ENCODE measurements around the gene SSBP2.

SSBP2 gene

DNA sequence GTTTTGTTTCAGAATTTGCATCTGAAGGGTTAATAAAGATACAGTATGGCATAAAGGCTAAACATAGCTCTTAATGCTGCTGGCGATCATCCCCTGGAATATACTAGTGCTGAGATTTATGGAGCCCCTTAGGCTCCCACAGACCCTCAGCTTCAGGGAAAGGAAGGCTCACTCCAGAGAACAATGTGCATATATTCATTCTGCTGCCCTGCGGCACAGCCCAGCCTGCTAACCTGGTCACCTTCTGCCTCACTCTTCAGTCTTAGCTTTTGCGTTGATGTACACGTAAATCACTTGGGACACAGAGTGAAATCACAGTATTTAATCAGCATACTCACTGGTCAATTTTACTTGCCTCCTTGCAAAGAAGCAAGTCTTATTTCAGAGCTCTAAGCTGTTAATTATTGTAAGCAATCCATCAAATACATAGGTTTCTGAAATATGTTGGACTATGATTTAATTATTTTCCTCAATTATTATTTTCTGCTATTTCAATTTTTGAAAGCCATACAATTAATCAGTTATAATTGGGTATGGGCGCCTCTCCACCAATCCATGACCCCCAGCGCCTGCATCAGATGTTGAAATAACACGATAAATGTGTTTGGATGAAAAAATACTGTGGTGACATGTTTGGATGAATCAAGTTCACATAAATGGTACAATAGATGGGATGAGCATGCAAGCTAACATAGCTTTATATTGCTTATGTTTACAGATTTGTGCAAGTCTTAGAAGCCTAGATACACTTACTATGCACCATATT is 345.6 kb downstream of the SSBP2 start:
- Histone ChIP-seq H3K27ac (replicated peaks) (no peak overlapping the region), H3K27me3 (ENCODE audit: insufficient read depth, poor library complexity, severe bottlenecking) (no peaks in the 10 kb centered on the region), H3K4me3 (replicated peaks; ENCODE audit: insufficient read depth, low read length) (no peak overlapping the region)
- TF ChIP-seq, protein P1, sequence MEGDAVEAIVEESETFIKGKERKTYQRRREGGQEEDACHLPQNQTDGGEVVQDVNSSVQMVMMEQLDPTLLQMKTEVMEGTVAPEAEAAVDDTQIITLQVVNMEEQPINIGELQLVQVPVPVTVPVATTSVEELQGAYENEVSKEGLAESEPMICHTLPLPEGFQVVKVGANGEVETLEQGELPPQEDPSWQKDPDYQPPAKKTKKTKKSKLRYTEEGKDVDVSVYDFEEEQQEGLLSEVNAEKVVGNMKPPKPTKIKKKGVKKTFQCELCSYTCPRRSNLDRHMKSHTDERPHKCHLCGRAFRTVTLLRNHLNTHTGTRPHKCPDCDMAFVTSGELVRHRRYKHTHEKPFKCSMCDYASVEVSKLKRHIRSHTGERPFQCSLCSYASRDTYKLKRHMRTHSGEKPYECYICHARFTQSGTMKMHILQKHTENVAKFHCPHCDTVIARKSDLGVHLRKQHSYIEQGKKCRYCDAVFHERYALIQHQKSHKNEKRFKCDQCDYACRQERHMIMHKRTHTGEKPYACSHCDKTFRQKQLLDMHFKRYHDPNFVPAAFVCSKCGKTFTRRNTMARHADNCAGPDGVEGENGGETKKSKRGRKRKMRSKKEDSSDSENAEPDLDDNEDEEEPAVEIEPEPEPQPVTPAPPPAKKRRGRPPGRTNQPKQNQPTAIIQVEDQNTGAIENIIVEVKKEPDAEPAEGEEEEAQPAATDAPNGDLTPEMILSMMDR (IDR thresholded peaks at IDR 0.05; ENCODE audit: insufficient read depth, low read length): no peak
- no peak for TF ChIP-seq POLR2AphosphoS5 (IDR thresholded peaks at IDR 0.05; ENCODE audit: low read depth)
- TF ChIP-seq, protein P2, sequence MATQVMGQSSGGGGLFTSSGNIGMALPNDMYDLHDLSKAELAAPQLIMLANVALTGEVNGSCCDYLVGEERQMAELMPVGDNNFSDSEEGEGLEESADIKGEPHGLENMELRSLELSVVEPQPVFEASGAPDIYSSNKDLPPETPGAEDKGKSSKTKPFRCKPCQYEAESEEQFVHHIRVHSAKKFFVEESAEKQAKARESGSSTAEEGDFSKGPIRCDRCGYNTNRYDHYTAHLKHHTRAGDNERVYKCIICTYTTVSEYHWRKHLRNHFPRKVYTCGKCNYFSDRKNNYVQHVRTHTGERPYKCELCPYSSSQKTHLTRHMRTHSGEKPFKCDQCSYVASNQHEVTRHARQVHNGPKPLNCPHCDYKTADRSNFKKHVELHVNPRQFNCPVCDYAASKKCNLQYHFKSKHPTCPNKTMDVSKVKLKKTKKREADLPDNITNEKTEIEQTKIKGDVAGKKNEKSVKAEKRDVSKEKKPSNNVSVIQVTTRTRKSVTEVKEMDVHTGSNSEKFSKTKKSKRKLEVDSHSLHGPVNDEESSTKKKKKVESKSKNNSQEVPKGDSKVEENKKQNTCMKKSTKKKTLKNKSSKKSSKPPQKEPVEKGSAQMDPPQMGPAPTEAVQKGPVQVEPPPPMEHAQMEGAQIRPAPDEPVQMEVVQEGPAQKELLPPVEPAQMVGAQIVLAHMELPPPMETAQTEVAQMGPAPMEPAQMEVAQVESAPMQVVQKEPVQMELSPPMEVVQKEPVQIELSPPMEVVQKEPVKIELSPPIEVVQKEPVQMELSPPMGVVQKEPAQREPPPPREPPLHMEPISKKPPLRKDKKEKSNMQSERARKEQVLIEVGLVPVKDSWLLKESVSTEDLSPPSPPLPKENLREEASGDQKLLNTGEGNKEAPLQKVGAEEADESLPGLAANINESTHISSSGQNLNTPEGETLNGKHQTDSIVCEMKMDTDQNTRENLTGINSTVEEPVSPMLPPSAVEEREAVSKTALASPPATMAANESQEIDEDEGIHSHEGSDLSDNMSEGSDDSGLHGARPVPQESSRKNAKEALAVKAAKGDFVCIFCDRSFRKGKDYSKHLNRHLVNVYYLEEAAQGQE (IDR thresholded peaks at IDR 0.05; ENCODE audit: insufficient replicate concordance, low read depth): no peak
- TF ChIP-seq SPI1 (IDR thresholded peaks at IDR 0.05; ENCODE audit: borderline replicate concordance, low read depth): no peak
- DNase-seq (ENCODE audit: low read depth in 1 of 2, low spot score in 1 of 2): no peak

DNA sequence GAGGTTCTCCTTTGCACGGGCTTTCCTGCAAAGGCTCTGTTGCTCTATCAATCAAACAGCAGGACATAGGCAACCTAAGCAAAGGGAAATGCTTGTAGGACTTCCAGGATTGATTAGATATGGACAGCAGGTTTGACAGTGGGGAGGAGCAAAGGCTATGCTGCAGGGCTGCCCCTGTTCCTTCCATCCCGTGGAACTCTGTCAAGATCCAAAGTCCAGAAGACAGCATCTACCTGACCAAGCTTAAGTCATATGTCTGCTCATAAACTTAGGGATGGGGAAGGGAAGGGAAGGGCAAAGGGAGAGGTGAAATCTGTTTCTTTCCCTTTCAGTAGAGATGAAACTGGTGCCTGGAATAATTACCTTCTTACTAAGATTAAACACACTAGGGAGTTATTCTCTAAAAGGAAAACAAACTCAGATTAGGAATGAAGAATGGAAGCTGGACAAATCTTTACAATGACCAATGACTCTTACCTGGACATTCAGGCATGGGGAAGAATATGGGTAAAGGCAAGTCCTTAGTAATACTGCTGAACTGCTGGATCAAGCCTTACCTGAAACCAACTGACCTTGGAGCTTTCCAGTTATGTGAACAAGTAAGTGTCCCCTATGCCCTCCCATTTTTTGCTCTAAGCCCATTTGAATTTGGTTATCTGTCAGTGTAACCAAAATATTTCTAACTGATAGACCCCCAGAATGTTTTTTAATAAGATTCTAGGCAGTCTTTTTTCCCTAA is 348.5 kb downstream of the SSBP2 start:
- Histone ChIP-seq H3K27me3 (ENCODE audit: insufficient read depth, poor library complexity, severe bottlenecking) (no peaks in the 10 kb centered on the region), H3K27ac (replicated peaks) (no peak overlapping the region), H3K4me3 (replicated peaks; ENCODE audit: insufficient read depth, low read length) (no peak overlapping the region)
- no peak for DNase-seq (ENCODE audit: low read depth in 1 of 2, low spot score in 1 of 2)
- TF ChIP-seq GABPA (IDR thresholded peaks at IDR 0.05; ENCODE audit: low read depth) (no peak), POLR2AphosphoS5 (IDR thresholded peaks at IDR 0.05; ENCODE audit: low read depth) (no peak), SPI1 (IDR thresholded peaks at IDR 0.05; ENCODE audit: borderline replicate concordance, low read depth) (no peak)
- TF ChIP-seq, protein P1 (IDR thresholded peaks at IDR 0.05; ENCODE audit: insufficient read depth, low read length): no peak
- TF ChIP-seq, protein P2 (IDR thresholded peaks at IDR 0.05; ENCODE audit: insufficient replicate concordance, low read depth): no peak

DNA sequence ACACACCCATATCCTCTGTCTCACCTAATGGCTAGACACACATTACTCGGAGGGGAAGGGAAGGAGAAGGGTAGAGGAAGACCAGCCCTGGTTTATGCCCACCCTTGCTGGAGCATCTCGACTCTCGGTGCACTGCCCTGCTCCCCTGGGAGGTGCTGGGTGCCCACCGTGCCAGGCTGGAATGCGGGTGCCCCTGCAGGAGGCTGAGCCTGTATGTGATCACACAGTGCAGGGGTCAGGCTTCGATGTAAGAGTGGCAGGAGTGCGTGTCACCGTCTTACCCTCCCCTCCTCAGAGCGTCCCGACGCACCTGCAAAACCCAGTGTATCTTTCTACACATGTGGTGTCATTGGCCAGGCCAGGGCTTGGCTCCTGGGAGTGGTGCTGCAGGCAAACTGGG is 349.6 kb downstream of the SSBP2 start:
- Histone ChIP-seq H3K27me3 (ENCODE audit: insufficient read depth, poor library complexity, severe bottlenecking) (no peaks in the 10 kb centered on the region), H3K27ac (replicated peaks) (no peak overlapping the region), H3K4me3 (replicated peaks; ENCODE audit: insufficient read depth, low read length) (no peak overlapping the region)
- no peak for DNase-seq (ENCODE audit: low read depth in 1 of 2, low spot score in 1 of 2)
- TF ChIP-seq GABPA (IDR thresholded peaks at IDR 0.05; ENCODE audit: low read depth) (no peak), SPI1 (IDR thresholded peaks at IDR 0.05; ENCODE audit: borderline replicate concordance, low read depth) (no peak), POLR2AphosphoS5 (IDR thresholded peaks at IDR 0.05; ENCODE audit: low read depth) (no peak)
- TF ChIP-seq, protein P2 (IDR thresholded peaks at IDR 0.05; ENCODE audit: insufficient replicate concordance, low read depth): no peak
- TF ChIP-seq, protein P1 (IDR thresholded peaks at IDR 0.05; ENCODE audit: insufficient read depth, low read length): no peak

Data from HL-60 (cell line).